Stimulated activated CD4-positive, alpha-beta T cell treated with anti-CD3 and anti-CD28 coated beads, TNF-alpha, amount 100 ng/mL, for 4 hours (primary cell): Measurements from ENCODE around the gene CERS1.

Source experiments
- DNase-seq, 3 experiments: peaks; one replicate each; pipeline ENCODE4 v3.0.0-alpha.2; 2020; ENCODE audit warnings: low read depth in 3 of 3

The CERS1 gene

GRCh38 chr19:18898607-18899408 is 2.9 kb upstream of the CERS1 start:
- no peak for DNase-seq

GRCh38 chr19:18898081-18898606 is 2.2 kb upstream of the CERS1 start:
- DNase-seq = no peak

- no peak for DNase-seq
Measured at GRCh38 chr19:18897094-18898029, 1.4 kb upstream of the CERS1 start.

- DNase-seq = no peak
Measured at GRCh38 chr19:18896421-18896841, 473 bp upstream of the CERS1 start.

- DNase-seq = no peak
Measured at GRCh38 chr19:18895038-18895823, 727 bp downstream of the CERS1 start.

GRCh38 chr19:18894254-18895037 is 1.5 kb downstream of the CERS1 start:
- DNase-seq = no peak

GRCh38 chr19:18893587-18894253 is 2.2 kb downstream of the CERS1 start:
- DNase-seq = no peak

- DNase-seq = no peak
Measured at GRCh38 chr19:18889949-18890745, 5.8 kb downstream of the CERS1 start.

GRCh38 chr19:18886972-18887371 is 9.0 kb downstream of the CERS1 start:
- DNase-seq = no peak

GRCh38 chr19:18883526-18884304 is 12.2 kb downstream of the CERS1 start:
- no peak for DNase-seq

- DNase-seq = no peak
Measured at GRCh38 chr19:18881491-18881890, 14.5 kb downstream of the CERS1 start.

GRCh38 chr19:18879579-18880373 is 16.2 kb downstream of the CERS1 start:
- DNase-seq = no peak

GRCh38 chr19:18878858-18879578 is 16.9 kb downstream of the CERS1 start:
- no peak for DNase-seq

GRCh38 chr19:18878058-18878797 is 17.7 kb downstream of the CERS1 start:
- DNase-seq = no peak

GRCh38 chr19:18876865-18877264 is 19.1 kb downstream of the CERS1 start:
- DNase-seq = no peak

- no peak for DNase-seq
Measured at GRCh38 chr19:18875726-18876125, 20.2 kb downstream of the CERS1 start.
